ENCODE measurements around the gene R3HDM4.
"Not testable (repeated sequence)": the region's sequence is repeated elsewhere in the genome, so short reads cannot be mapped to it uniquely, and the experiment has no call there.

R3HDM4 gene

DNA sequence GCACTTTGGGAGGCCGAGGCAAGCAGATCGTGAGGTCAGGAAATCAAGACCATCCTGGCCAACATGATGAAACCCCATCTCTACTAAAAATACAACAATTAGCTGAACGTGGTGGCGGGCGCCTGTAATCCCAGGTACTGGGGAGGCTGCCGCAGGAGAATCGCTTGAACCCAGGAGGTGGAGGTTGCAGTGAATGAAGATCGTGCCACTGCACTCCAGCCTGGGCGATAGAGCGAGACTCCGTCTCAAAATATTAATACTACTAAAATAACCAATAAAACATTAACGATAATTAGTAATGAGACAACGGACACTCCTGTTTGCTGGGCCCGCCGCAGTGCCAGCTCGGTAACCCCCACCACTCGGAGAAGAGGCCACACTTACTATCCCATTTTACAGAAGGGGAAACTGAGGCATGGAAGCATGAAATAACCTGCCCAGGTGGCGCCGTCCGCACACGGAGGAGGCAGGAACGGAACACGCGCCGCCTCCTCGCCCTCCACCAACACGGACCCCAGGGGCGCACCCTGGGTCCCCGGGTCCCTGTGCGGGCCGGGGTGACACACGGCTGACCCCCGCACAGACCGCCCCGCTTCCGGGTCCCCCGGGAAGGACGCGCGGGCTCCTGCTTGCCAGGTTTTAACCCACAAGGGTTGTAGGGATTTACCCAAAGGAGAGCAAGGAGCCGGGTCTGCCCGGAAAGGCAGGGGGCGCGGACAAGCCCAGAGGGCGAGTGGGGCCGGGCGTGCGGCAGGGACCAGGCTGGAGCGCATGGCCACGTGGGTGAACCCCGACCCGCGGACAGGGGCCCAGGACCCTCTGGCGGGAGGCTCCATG lies 1.6 kb downstream of the R3HDM4 start:
- DNase-seq, result no peak

DNA sequence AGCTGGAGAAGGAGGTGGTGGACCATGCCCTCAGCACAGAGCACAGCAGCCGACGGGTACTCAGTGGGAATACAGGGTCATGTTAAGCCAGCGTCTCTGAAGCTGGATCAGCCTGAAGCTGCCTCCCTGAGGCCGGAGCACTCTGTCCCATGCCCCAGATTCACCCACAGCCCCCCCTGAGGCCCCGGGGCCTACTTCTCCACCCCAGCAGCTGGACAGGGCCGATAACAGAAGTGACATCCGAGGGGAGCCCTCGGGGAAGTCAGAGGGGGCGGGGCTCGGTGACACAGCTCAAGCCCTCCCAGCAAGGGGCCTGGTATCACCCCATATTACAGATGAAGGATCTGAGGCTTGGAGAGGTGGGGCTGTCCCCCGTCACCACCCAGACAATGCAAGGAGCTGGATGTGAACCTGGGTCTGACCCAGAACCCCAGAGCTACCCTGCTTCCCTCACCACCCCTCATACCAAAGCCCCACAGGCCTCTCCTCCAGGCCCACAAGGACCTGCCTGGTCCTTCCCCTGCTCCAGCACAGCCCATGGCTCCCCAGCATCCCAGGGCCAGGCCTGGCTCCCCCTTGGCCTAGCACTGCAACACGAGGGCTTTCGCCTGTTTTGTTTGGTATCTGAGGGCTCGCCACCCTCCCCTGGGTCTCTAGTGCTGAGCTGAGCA lies 5.7 kb downstream of the R3HDM4 start:
- DNase-seq, result peak; percentile 100

DNA sequence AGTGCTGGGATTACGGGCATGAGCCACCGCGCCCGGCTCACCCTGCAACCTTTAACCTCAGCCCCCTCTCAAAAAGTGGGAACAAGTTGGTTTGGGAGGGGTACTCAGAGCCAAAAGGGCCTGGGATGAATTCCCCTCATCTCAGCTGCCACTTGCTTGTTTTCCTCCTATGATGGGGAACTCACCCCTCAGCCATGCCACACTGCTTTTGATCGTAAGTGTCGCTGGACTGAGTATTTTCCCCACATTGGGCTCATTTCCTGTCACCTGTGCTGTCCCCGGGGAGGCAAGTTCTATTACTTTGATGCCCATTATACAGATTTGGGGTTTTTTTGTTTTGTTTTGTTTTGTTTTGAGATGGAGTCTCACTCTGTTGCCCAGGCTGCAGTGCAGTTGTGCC lies 6.5 kb downstream of the R3HDM4 start:
- no peak for DNase-seq

DNA sequence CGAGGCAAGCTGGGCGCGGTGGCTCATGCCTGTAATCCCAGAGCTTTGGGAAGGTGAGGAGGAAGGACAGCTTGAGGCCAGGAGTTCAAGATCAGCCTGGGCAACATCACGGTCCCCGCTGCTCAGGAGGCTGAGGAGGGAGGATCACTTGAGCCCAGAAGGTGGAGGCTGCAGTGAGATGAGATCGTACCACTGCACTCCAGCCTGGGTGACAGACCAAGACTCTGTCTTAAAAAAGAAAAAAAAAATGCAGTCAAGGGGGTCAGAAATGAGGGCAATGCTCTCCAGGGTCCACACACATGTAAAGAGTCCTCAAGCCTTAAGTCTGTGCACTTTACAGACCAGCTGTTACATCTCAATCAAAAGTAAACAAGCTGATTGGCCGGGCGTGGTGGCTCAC lies 8.5 kb downstream of the R3HDM4 start:
- no peak for DNase-seq

DNA sequence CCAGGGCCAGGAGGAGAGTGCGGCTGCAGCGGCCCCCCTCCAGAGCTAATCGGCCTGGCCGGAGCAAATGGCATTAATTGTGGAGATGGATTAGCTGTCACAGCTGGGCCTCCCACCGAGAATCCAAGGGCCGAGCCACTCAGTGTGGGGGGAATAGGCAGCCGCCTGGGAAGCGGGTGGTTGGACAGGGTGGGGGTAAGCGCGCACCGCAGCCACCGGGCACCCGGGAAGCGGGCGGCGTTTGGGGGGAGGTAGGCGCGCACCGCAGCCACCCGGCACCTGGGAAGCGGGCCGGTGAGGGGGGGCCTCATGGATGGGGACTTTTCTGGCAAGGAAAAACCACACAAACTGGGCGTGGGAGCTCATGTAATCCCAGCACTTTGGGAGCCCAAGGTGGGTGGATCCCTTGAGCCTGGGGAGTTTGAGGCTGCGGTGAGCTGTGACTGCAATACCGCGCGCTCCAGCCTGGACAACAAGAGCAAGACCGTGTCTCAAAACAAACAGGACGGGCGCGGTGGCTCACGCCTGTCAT lies 9.7 kb downstream of the R3HDM4 start:
- DNase-seq, result no peak

DNA sequence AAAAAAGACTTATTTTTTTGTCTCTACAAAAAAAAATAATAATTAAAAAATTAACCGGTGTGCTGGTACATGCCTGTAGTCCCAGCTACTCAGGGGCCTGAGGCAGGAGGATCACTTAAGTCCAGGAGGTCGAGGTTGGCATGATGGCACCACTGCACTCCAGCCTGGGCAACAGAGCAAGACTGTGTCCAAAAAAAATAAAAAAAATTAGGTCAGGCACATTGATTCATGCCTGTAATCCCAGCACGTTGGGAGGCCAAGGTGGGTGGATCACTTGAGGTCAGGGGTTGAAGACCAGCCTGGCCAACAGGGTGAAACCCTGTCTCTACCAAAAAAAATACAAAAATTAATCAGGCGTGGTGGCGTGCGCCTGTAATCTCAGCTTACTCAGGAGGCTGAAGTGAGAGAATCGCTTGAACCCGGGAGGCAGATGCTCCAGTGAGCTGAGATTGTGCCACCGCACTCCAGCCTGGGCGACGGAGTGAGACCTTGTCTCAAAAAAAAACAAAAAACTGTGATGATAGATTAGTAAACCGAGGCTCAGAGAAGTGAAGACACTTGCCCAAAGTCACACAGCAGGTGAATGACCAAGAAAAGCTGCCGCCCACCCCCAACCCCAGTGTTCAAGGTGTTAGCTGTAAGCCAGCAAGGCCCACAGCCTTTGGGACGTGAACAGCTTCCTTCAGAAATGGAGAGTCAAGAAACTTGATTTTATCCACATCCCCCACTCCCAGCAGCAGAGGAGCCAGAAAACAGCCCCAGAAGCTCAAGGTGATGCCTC lies 10.4 kb downstream of the R3HDM4 start:
- no peak for DNase-seq

DNA sequence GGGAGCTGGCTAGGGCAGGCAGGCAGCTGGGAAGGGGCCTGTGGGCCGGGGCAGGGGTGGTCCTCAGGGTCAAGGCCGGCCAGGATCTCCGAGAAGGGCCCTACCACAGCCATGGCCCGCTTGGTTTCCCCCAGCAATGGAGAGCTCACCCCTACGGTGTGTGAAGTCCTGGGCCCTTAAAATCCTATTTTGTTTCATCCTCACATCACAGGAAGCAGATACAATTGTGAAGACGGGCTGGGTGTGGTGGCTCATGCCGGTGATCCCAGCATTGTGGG lies 11.0 kb downstream of the R3HDM4 start:
- no peak for DNase-seq

DNA sequence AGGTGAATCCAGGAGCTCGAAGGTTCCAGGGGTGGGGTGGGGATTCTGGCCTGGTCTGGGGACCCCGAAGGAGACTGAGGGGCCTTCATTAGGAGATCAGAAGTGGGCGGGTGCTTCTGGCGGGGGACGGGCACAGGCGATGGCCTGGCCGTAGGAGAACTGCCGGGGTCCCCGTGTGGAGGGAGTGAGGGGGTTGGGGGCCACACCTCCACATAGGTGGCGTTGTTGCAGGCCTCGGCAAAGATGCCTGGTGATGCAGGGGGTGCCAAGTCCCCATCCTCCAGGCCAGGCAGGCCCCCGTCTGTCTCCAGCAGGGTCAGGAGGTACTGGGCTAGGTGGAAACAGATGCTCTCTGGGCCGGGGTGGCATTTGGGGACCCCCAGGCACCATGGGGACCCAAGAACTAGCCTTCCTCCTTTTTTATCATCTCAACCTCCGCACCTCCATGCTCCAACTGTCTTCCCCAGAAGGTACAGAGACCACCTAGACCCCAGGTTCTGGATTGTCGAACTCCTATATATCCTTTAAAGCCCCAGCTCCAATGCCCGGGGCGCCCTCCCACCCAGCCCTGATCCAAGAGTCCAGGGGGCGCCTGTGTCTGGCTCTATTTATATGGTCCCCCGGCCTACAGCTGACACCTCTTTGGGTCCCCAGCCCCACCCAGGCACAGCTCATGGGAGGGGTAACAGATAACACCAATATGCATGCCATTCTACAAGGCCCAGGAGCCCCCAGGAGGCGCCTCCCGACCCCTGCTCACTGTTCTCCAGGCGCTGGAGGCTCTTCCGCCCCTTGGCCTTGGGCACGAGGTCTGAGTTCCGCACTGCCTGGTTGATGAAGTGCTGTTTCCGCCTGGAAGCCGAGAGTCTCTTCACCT lies 11.6 kb downstream of the R3HDM4 start:
- DNase-seq, result no peak

DNA sequence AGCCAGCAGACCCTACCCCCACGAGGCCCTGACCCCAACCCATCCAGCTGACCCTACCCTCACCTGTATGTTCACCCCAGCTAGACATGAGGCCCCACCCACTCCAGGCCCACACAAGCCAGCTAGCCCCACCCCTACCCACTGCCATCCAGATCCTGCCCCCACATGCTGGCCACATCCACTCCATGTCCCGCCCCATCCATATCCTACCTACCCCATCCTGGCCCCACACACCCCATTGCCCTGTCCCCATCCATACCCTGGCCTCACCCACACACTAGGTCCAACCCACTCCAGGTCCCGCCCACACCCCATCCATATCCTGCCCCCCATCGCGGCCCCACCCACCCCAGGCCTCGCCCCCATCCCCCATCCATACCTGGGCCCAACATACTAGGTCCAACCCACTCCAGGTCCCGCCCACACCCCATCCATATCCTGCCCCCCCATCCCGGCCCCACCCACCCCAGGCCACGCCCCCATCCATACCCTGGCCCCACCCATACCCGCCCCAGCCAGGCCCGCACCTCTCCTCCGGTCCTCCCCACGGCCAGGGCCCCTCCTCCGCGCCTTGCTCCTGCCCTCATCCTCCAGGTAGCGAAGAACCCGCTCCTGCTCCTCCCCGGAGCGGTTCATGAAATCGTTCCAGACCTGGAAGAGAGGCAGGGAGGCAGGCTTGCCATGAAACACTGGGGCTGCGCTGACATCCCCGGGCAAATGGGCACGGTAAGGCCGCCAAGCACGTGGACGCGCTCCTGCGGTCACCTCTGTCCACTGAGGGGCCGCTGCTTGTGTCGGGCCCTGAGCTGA lies 12.5 kb downstream of the R3HDM4 start:
- peak; percentile 72 for DNase-seq

DNA sequence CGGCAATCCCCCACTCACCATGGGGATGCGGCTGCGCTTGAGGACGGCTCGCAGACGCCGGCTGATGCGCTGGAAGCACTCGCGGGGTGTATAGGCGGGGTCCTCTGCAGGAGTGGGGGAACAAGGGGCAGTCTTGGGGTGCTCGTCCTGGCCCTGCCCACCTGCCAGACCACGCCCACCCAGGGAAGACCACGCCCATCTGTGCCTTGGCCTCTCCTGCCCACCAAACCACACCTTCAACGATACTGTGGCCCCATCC lies 13.0 kb downstream of the R3HDM4 start:
- no peak for DNase-seq

DNA sequence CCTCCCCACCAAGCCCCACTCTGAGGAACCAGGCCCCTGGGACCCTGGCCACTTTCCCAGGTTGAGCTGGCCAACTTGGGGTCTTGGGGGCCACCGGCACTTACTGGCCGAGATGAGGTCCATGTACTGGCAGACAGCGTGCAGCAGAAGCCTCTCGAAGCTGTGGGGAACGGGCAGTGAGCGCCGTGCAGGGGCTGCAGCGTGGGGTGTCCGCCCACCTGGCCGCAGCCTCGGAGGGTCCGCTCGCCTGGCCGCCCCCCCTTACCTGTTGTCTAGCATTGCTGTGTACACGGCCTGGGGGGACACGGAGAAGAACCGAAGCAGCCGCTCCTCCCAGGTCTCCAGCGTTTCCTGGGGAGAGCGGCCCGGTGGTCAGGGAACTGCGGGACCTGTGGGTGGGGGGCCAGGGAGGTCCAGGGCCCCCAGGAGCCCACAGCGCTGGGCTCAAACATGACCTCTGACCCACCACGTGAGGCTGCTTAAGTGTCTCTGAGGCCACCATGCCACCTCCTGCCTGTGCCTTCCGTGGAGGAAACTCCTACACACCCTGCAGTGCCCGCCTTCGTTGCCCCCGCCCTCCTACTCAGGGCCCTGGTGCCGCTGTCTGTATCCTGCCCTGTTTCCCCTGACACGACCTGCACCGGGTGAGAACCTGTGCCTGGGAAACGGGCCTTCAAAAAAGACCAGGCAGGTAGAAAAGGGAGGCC lies 13.5 kb downstream of the R3HDM4 start:
- DNase-seq, result no peak

DNA sequence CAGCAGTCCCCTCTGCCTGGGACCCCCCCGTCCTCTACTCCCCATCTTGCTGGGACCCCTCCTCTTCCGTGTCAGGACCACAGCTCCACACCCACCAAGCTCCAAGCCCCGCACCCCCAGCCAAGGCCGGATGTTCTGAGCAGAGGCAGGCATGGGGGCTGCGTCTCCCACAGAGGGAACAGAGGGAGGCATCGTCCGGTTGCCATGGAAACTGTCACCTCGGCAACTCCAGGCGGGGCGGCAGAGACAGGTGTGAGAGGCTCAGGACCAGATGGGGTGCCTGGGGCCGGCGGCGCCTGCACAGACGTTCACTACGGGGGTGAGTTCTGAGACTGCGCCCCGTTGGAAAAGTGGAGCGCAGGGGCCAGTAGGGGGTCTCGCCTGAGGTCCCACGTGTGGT lies 14.4 kb downstream of the R3HDM4 start:
- DNase-seq, result no peak

DNA sequence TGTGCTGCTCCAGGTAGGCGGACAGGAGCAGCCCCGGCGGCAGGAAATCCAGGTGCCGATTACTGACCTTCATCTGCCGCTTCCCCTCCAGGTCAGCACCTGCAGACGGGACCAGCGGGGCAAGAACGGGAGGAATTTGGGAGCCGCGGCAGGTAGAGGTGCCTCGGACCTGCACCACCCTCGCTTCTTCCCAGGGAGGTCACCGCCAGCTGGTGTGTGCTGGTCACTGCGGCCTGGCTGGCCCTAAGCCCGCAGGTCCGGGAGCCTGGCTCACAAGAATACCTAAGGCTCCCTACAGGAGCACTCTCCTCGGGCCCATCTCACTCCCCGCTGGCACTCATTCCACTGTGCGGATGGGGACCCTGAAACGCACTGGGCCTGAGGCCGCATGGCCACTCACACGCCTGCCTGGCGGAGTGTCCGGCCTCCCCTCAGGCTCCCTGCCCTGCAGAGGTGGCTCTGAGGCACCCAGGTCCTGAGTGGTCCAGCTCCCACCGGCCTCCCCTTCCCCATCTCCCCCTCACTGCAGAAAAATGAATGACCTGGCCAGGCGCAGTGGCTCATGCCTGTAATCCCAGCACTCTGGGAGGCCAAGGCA lies 15.5 kb downstream of the R3HDM4 start:
- DNase-seq, result no peak

DNA sequence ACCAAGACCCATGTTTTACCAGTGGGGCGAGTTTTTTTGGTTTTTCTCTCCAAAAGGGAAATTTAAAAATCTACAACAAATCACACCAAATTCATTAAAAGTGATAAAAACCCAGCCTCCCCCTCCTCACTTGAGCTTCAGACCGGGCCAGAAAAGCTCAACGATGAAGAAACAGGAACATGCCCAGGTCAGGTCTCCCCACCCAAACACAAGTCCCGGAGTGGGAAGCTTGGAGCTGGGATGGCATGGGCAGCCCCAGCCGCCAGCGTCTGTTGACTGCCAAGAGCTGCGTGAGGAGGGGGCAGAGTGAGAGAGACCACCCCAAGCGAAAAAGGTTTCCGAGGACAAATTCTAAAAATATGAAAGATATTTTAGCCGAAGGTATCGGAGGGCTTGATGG lies 16.0 kb downstream of the R3HDM4 start:
- no peak for DNase-seq

DNA sequence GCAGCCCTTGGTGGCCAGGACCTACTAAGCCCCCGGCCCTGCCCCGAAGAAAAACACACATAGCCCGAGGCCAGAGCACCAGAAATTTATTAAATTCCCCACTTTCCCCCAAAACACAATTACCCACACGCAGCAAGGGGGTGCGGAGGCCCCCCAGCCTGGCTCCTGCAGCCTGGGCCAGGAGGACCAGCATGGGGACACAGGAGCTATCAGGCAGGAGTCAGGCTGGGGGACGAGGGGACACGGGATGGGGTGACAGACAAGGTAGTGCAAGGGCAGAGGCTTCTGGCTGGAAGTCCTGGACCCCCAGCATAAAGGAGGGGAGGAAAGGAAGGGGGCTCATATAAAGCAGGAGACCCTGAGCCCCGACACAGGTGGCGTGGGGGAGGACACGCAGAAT lies 16.6 kb downstream of the R3HDM4 start:
- DNase-seq, result no peak

DNA sequence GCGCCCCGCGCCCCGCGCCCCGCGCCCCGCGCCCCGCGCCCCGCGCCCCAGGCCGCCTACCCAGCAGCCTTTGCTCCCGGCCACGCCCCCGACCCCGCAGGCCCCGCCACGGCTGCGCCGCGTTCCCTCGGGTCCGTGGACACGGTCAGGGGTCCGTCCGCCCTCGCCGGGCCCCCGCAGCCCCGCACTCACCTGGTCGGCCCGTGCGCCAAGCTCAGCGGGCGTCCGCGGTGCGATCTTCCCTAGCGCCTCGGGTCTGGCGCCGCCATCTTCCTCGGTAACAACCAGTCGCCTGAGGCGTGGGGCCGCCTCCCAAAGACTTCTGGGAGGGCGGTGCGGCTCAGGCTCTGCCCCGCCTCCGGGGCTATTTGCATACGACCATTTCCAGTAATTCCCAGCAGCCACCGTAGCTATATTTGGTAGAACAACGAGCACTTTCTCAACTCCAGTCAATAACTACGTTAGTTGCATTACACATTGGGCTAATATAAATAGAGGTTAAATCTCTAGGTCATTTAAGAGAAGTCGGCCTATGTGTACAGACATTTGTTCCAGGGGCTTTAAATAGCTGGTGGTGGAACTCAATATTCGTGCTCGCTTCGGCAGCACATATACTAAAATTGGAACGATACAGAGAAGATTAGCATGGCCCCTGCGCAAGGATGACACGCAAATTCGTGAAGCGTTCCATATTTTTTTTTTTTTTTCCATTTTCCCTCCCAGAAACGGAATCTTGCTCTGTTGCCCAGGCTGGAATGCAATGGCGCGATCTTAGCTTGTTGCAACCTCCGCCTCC lies 19.9 kb downstream of the R3HDM4 start, which contains the start of the genes MED16 and RNU6-9:
Gene MED16 (minus strand): TSS at position 294 of the 796 bp plus-strand sequence. CDS start 2,056 bp downstream, outside the sequence.
Gene RNU6-9 (plus strand): TSS at position 591 of the 796 bp plus-strand sequence.
- peak; percentile 98 for DNase-seq

DNA sequence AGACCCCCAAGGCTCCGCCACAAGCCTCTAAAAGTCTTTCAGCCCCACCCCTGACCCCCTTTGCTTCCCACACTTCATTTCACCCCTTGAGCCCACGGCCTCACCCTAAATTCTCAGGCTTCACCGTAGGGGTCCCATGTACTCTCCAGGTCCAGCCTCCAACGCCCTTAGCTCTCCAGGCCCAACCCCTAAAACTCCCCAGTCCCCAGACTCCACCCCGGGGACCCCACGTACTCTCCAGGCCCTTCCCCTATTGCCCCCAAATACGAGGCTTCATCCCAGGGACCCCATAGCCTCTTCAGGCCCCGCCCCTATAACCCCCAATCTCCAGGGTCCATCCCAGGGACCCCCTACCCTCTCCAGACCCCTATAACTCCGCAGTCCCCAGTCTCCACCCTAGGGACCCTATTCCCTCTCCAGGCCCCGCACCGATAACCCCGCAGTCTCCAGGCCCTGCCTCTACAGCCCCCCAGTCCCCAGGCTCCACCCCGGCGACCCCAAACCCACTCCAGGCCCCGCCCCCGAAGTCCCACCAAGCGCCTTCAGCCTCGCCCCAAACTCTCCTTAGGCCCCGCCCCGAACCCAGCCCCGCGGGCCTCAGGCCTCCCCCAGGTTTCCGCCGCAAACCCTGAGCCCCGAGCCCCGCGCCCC lies 20.7 kb downstream of the R3HDM4 start:
- peak; percentile 61 for DNase-seq

DNA sequence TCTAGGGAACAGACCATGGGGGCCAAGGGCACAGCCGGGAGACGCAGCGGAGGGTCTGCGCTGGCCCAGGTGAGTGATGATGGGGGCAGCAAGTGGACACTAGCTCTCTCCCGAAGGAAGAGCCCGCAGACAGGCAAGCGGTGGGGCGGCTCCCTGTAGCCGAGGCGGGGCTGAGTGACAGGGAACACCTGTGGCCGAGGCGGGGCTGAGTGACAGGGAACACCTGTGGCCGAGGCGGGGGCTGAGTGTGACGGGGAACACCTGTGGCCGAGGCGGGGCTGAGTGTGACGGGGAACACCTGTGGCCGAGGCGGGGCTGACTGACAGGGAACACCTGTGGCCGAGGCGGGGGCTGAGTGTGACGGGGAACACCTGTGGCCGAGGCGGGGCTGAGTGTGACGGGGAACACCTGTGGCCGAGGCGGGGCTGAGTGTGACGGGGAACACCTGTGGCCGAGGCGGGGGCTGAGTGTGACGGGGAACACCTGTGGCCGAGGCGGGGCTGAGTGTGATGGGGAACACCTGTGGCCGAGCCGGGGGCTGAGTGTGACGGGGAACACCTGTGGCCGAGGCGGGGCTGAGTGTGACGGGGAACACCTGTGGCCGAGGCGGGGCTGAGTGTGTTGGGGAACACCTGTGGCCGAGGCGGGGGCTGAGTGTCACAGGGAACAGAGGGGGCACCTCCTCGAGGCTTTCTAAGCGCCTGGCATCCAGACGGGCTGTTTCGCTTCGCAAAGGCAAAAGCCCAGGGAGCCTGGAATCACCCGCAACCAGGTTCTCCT lies 21.4 kb downstream of the R3HDM4 start:
- DNase-seq, result not testable (repeated sequence)

DNA sequence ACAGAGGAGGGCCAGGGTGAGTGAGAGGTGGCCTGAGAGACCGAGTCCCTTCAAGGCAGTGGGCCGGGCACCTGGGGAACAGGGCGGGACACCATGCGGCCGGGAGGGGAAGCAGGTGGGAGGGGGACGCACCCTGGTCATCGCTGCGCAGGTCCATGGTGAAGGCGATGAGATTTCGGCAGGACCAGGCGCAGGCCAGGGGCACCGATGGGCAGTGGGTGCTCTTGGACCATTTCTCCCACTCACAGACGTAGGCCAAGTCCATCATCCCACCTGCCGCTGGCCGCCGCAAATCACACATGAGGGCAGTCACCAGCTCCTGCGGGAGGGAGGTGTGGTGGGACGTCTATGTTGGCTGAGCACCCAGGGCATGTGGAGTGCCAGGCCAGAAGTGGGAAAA lies 22.2 kb downstream of the R3HDM4 start:
- no peak for DNase-seq

All from hematopoietic multipotent progenitor cell treated with erythropoietin and hydrocortisone succinate and interleukin-3 and kit ligand, for 4 days (in vitro differentiated cells).